ENCODE data around the gene CREBRF.
A peak's percentile ranks its signal among the peaks of the same experiment; 100 is the strongest.
"Not testable (repeated sequence)": the region's sequence is repeated elsewhere in the genome, so short reads cannot be mapped to it uniquely, and the experiment has no call there.

CREBRF gene

GRCh38 chr5:173140769-173141168, 84.6 kb downstream of the CREBRF start:
- H3K9ac ChIP-seq (ENCODE audit: low read depth, low read length) = no peak overlapping the region
- H3K27me3 ChIP-seq (ENCODE audit: control insufficient read depth, insufficient read depth, low read length) = no peaks in the 10 kb centered on the region
- H3K36me3 ChIP-seq (ENCODE audit: control insufficient read depth, insufficient read depth, low read length) = no peaks in the 10 kb centered on the region
- peaks cover 23% of the 10 kb centered on the region for H3K4me1 ChIP-seq (ENCODE audit: control insufficient read depth, insufficient read depth, low read length)
- no peaks in the 10 kb centered on the region for H3K9me3 ChIP-seq (ENCODE audit: control insufficient read depth, insufficient read depth, low read length)
- H3K4me3 ChIP-seq (ENCODE audit: low read depth, low read length) = no peak overlapping the region

- Histone ChIP-seq H3K9me3 (ENCODE audit: control insufficient read depth, insufficient read depth, low read length) (no peaks in the 10 kb centered on the region), H3K36me3 (ENCODE audit: control insufficient read depth, insufficient read depth, low read length) (no peaks in the 10 kb centered on the region), H3K9ac (ENCODE audit: low read depth, low read length) (no peak overlapping the region), H3K27me3 (ENCODE audit: control insufficient read depth, insufficient read depth, low read length) (no peaks in the 10 kb centered on the region), H3K4me3 (ENCODE audit: low read depth, low read length) (no peak overlapping the region), H3K4me1 (ENCODE audit: control insufficient read depth, insufficient read depth, low read length) (peaks cover 16% of the 10 kb centered on the region)
Observed at GRCh38 chr5:173143567-173143966, 87.4 kb downstream of the CREBRF start.

- H3K9me3 ChIP-seq (ENCODE audit: control insufficient read depth, insufficient read depth, low read length) = no peaks in the 10 kb centered on the region
- H3K4me1 ChIP-seq (ENCODE audit: control insufficient read depth, insufficient read depth, low read length) = peaks cover 7% of the 10 kb centered on the region
- H3K36me3 ChIP-seq (ENCODE audit: control insufficient read depth, insufficient read depth, low read length) = no peaks in the 10 kb centered on the region
- H3K27me3 ChIP-seq (ENCODE audit: control insufficient read depth, insufficient read depth, low read length) = no peaks in the 10 kb centered on the region
- peak within 1 kb of the TSS; percentile 95 for H3K4me3 ChIP-seq (ENCODE audit: low read depth, low read length)
- peak within 1 kb of the TSS; percentile 71 for H3K9ac ChIP-seq (ENCODE audit: low read depth, low read length)
Observed at GRCh38 chr5:173144200-173145176, 88.3 kb downstream of the CREBRF start, which contains the start of gene BNIP1. Gene BNIP1, plus strand, starts transcription at chr5:173144531. Its CDS starts 15 bp downstream, at chr5:173144546.

- Histone ChIP-seq H3K4me1 (ENCODE audit: control insufficient read depth, insufficient read depth, low read length) (no peaks in the 10 kb centered on the region), H3K27me3 (ENCODE audit: control insufficient read depth, insufficient read depth, low read length) (no peaks in the 10 kb centered on the region), H3K9me3 (ENCODE audit: control insufficient read depth, insufficient read depth, low read length) (no peaks in the 10 kb centered on the region), H3K4me3 (ENCODE audit: low read depth, low read length) (no peak overlapping the region), H3K36me3 (ENCODE audit: control insufficient read depth, insufficient read depth, low read length) (no peaks in the 10 kb centered on the region), H3K9ac (ENCODE audit: low read depth, low read length) (no peak overlapping the region)
Observed at GRCh38 chr5:173148354-173148753, 92.2 kb downstream of the CREBRF start.

- Histone ChIP-seq H3K36me3 (ENCODE audit: control insufficient read depth, insufficient read depth, low read length) (no peaks in the 10 kb centered on the region), H3K9ac (ENCODE audit: low read depth, low read length) (no peak overlapping the region), H3K27me3 (ENCODE audit: control insufficient read depth, insufficient read depth, low read length) (no peaks in the 10 kb centered on the region)
Observed at GRCh38 chr5:173152547-173152946, 96.4 kb downstream of the CREBRF start.

GRCh38 chr5:173153842-173154241, 97.7 kb downstream of the CREBRF start:
- no peak overlapping the region for H3K9ac ChIP-seq (ENCODE audit: low read depth, low read length)
- no peaks in the 10 kb centered on the region for H3K27me3 ChIP-seq (ENCODE audit: control insufficient read depth, insufficient read depth, low read length)
- no peaks in the 10 kb centered on the region for H3K9me3 ChIP-seq (ENCODE audit: control insufficient read depth, insufficient read depth, low read length)
- no peaks in the 10 kb centered on the region for H3K4me1 ChIP-seq (ENCODE audit: control insufficient read depth, insufficient read depth, low read length)
- peaks cover 4% of the 10 kb centered on the region for H3K36me3 ChIP-seq (ENCODE audit: control insufficient read depth, insufficient read depth, low read length)
- H3K4me3 ChIP-seq (ENCODE audit: low read depth, low read length) = no peak overlapping the region

More at GRCh38 chr5:173152547-173152946, 96.4 kb downstream of the CREBRF start:
- no peaks in the 10 kb centered on the region for H3K4me1 ChIP-seq (ENCODE audit: control insufficient read depth, insufficient read depth, low read length)
- H3K9me3 ChIP-seq (ENCODE audit: control insufficient read depth, insufficient read depth, low read length) = no peaks in the 10 kb centered on the region
- no peak overlapping the region for H3K4me3 ChIP-seq (ENCODE audit: low read depth, low read length)

GRCh38 chr5:173154619-173155018, 98.5 kb downstream of the CREBRF start:
- H3K36me3 ChIP-seq (ENCODE audit: control insufficient read depth, insufficient read depth, low read length) = not testable (repeated sequence)

GRCh38 chr5:173155912-173156311, 99.8 kb downstream of the CREBRF start:
- Histone ChIP-seq H3K4me1 (ENCODE audit: control insufficient read depth, insufficient read depth, low read length) (no peaks in the 10 kb centered on the region), H3K4me3 (ENCODE audit: low read depth, low read length) (no peak overlapping the region), H3K27me3 (ENCODE audit: control insufficient read depth, insufficient read depth, low read length) (no peaks in the 10 kb centered on the region), H3K9me3 (ENCODE audit: control insufficient read depth, insufficient read depth, low read length) (no peaks in the 10 kb centered on the region), H3K36me3 (ENCODE audit: control insufficient read depth, insufficient read depth, low read length) (peaks cover 7% of the 10 kb centered on the region), H3K9ac (ENCODE audit: low read depth, low read length) (no peak overlapping the region)

More at GRCh38 chr5:173154619-173155018, 98.5 kb downstream of the CREBRF start:
- H3K9ac ChIP-seq (ENCODE audit: low read depth, low read length); H3K9me3 ChIP-seq (ENCODE audit: control insufficient read depth, insufficient read depth, low read length); H3K4me1 ChIP-seq (ENCODE audit: control insufficient read depth, insufficient read depth, low read length); H3K4me3 ChIP-seq (ENCODE audit: low read depth, low read length); H3K27me3 ChIP-seq (ENCODE audit: control insufficient read depth, insufficient read depth, low read length): not testable (repeated sequence)

GRCh38 chr5:173158366-173158765, 102.2 kb downstream of the CREBRF start:
- Histone ChIP-seq H3K9ac (ENCODE audit: low read depth, low read length) (no peak overlapping the region), H3K9me3 (ENCODE audit: control insufficient read depth, insufficient read depth, low read length) (no peaks in the 10 kb centered on the region), H3K4me3 (ENCODE audit: low read depth, low read length) (no peak overlapping the region), H3K36me3 (ENCODE audit: control insufficient read depth, insufficient read depth, low read length) (peaks cover 15% of the 10 kb centered on the region), H3K27me3 (ENCODE audit: control insufficient read depth, insufficient read depth, low read length) (no peaks in the 10 kb centered on the region), H3K4me1 (ENCODE audit: control insufficient read depth, insufficient read depth, low read length) (no peaks in the 10 kb centered on the region)

- Histone ChIP-seq H3K4me1 (ENCODE audit: control insufficient read depth, insufficient read depth, low read length) (no peaks in the 10 kb centered on the region), H3K27me3 (ENCODE audit: control insufficient read depth, insufficient read depth, low read length) (no peaks in the 10 kb centered on the region), H3K9ac (ENCODE audit: low read depth, low read length) (no peak overlapping the region), H3K9me3 (ENCODE audit: control insufficient read depth, insufficient read depth, low read length) (no peaks in the 10 kb centered on the region), H3K4me3 (ENCODE audit: low read depth, low read length) (no peak overlapping the region), H3K36me3 (ENCODE audit: control insufficient read depth, insufficient read depth, low read length) (peaks cover 15% of the 10 kb centered on the region)
Observed at GRCh38 chr5:173159256-173159655, 103.1 kb downstream of the CREBRF start.

GRCh38 chr5:173161148-173161547, 105.0 kb downstream of the CREBRF start:
- Histone ChIP-seq H3K9me3 (ENCODE audit: control insufficient read depth, insufficient read depth, low read length) (no peaks in the 10 kb centered on the region), H3K9ac (ENCODE audit: low read depth, low read length) (no peak overlapping the region), H3K27me3 (ENCODE audit: control insufficient read depth, insufficient read depth, low read length) (no peaks in the 10 kb centered on the region), H3K36me3 (ENCODE audit: control insufficient read depth, insufficient read depth, low read length) (peaks cover 15% of the 10 kb centered on the region), H3K4me1 (ENCODE audit: control insufficient read depth, insufficient read depth, low read length) (no peaks in the 10 kb centered on the region), H3K4me3 (ENCODE audit: low read depth, low read length) (no peak overlapping the region)

GRCh38 chr5:173163219-173163618, 107.1 kb downstream of the CREBRF start:
- Histone ChIP-seq H3K9ac (ENCODE audit: low read depth, low read length) (no peak overlapping the region), H3K9me3 (ENCODE audit: control insufficient read depth, insufficient read depth, low read length) (no peaks in the 10 kb centered on the region), H3K36me3 (ENCODE audit: control insufficient read depth, insufficient read depth, low read length) (peaks cover 14% of the 10 kb centered on the region), H3K4me1 (ENCODE audit: control insufficient read depth, insufficient read depth, low read length) (no peaks in the 10 kb centered on the region), H3K27me3 (ENCODE audit: control insufficient read depth, insufficient read depth, low read length) (no peaks in the 10 kb centered on the region), H3K4me3 (ENCODE audit: low read depth, low read length) (no peak overlapping the region)

All from iPS-15b (cell line).